Coronary artery (tissue), 2 donors: ENCODE data around the gene ITFG2.

Experiments used
- DNase-seq: peaks from one replicate; pipeline ENCODE4 v3.0.0-alpha.2; 2017; ENCODE audit warnings: low spot score
- H3K27ac ChIP-seq, 2 donors: fragments of 200-600 bp; sonication (generic); one replicate each; pipeline ENCODE4 v1.5.1; 2016 to 2019
- H3K4me3 ChIP-seq: fragments of 200-600 bp; sonication (generic); 2 replicates; pipeline ENCODE4 v1.5.1; 2016; ENCODE audit warnings: mild to moderate bottlenecking, moderate library complexity
- TF ChIP-seq, protein P1 (sequence below): fragments of 200-600 bp; sonication (generic); IDR thresholded peaks from one replicate; pipeline ENCODE4 v1.5.1; 2019; ENCODE audit warnings: antibody characterized with exemption

The ITFG2 gene

DNA sequence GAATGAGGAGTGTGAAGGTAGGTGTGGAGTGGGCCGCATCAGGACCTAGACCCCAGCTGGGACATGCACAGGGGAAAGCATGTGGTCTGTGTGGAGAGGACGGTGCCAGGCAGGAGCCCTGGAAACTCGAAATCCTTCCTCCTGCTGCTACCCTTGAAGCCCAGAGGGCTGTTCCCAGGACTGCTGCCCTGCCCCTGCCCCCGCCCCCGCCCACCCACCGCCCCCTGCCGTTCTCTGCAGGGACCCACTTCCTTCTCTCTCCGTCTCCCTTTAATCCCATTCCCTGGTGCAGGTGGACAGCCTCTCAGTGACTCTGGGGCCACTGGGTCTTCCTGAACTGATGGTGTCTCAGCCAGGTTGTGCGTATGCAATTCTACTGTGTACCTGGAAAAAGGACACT lies 8.0 kb downstream of the ITFG2 start:
- Histone ChIP-seq H3K4me3 (no peak overlapping the region), H3K27ac (no peak overlapping the region)
- DNase-seq: no peak
- TF ChIP-seq, protein P1, sequence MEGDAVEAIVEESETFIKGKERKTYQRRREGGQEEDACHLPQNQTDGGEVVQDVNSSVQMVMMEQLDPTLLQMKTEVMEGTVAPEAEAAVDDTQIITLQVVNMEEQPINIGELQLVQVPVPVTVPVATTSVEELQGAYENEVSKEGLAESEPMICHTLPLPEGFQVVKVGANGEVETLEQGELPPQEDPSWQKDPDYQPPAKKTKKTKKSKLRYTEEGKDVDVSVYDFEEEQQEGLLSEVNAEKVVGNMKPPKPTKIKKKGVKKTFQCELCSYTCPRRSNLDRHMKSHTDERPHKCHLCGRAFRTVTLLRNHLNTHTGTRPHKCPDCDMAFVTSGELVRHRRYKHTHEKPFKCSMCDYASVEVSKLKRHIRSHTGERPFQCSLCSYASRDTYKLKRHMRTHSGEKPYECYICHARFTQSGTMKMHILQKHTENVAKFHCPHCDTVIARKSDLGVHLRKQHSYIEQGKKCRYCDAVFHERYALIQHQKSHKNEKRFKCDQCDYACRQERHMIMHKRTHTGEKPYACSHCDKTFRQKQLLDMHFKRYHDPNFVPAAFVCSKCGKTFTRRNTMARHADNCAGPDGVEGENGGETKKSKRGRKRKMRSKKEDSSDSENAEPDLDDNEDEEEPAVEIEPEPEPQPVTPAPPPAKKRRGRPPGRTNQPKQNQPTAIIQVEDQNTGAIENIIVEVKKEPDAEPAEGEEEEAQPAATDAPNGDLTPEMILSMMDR: no peak

DNA sequence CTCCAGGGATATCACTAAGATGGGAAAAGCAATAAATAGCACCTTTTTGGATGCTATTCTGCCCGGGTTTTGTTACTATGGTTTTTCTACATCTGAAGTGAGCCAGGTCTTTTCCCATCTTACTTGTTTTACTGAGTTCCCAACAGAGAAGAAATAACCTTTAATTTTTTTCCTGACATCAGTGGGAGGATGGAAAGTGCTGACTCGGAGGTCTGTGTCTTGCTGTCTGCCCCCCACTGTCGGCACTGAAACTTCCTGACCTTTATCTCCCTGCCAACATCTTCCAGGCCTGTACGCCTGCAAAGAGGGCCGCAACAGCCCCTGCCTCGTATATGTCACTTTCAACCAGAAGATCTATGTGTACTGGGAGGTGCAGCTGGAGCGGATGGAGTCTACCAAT lies 11.0 kb downstream of the ITFG2 start:
- DNase-seq: no peak
- Histone ChIP-seq H3K27ac (no peak overlapping the region), H3K4me3 (no peak overlapping the region)
- TF ChIP-seq, protein P1: no peak

DNA sequence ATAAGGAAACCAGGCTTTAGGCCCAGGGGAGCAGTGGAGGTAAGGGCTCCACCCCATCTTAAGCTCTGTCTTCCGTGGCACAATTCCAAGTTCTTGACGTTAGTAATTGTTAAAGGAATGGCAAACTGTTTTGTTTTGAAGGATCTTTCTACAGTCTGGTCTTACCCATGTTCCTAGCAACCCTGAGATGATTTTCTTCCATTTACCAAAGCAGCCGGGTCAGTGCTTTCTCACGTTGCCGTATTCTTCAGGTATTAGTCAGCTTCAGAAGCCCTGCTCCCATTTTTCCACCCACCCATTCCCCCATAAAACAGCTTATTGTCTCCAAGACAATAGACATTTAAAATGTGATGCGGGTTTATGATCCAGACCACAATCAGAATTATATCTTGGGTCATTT lies 12.1 kb downstream of the ITFG2 start:
- no peak overlapping the region for H3K27ac ChIP-seq
- no peak for DNase-seq
- TF ChIP-seq, protein P1: no peak
- H3K4me3 ChIP-seq: no peak overlapping the region

- H3K27ac ChIP-seq: no peak overlapping the region
- H3K4me3 ChIP-seq: no peak overlapping the region
- no peak for DNase-seq
- TF ChIP-seq, protein P1: no peak
These were observed 12.7 kb downstream of the ITFG2 start for GRCh38 chr12:2825132-2825531.

DNA sequence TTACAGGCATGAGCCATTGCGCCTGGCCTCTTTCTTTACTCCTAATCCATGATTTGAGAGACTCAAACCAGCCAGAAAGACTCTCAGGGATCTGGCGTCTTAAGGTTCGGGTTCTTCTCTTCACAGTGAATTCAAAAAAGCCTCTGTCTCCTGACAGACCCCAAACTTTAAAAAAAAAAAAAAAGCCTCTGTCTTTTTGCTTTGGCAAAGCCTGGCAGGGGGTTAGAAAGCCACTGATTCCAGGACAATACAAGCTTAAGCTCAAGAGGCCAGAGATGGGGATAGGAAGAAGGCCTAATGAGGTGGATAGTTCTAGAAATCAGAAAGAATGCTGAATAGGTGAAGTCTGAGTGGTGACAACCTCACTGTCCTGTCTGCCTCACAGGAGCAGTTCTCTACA lies 13.6 kb downstream of the ITFG2 start:
- H3K27ac ChIP-seq: no peak overlapping the region
- DNase-seq: no peak
- TF ChIP-seq, protein P1: no peak
- H3K4me3 ChIP-seq: no peak overlapping the region

GRCh38 chr12:2826721-2827515 lies 14.4 kb downstream of the ITFG2 start:
- DNase-seq: no peak
- Histone ChIP-seq H3K4me3 (no peak overlapping the region), H3K27ac (no peak overlapping the region)
- TF ChIP-seq, protein P1: no peak

DNA sequence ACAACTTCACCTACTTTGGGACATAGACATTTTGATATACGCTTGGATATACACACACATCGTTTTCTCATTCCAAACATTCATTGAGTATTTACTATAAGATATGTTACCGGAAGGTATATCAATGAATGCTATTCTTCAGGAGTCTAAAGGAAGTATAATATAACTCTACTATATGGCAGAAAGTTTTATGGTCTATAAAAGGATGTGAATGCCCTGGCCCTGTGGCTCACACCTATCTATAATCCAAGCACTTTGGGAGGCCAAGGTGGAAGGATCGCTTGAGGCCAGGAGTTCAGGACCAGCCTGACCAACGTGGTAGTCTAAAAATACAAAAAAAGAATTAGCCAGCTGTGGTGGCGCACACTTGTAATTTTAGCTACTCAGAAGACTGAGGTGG lies 16.8 kb downstream of the ITFG2 start:
- Histone ChIP-seq H3K4me3 (no peak overlapping the region), H3K27ac (no peak overlapping the region)
- DNase-seq: no peak
- TF ChIP-seq, protein P1: no peak
